Heart left ventricle (tissue), 13 donors: ENCODE data around the gene S100A7A.

Experiments used
- POLR2A ChIP-seq, 2 donors: fragments of 450-650 bp; IDR thresholded peaks; one replicate each; pipeline ENCODE4 v1.6.1; 2017; ENCODE audit warnings: antibody characterized with exemption in 2 of 2, mild to moderate bottlenecking in 2 of 2, moderate library complexity in 2 of 2
- TF ChIP-seq, protein P1 (sequence below), 12 donors: fragments of 200-600 bp; sonication (generic) in 4 of 12; IDR thresholded peaks; one replicate each; pipeline versions ENCODE4 v1.5.0 to v1.8.0; 2018 to 2022; ENCODE audit warnings: antibody characterized with exemption in 12 of 12, mild to moderate bottlenecking in 5 of 12
- donor health status: ischemic (EF 13 %, LVEDD 7.1; RV severe dilation, severe dysfunction).
- donor health status: DM: no; HTN: yes; CAD: no.
- donor health status: DM: no; HTN: no; CAD: no.
- donor health status: ischemic (EF 25% LVEDD 6.9; RV normal size, moderate dysfunction).
- donor health status: ischemic (EF 25% LVEDD 5.7; RV mildly dilated, moderate dysfunction).
- donor health status: ischemic (EF 35%, LVEDD 5.7; RV mildly dilated, moderate dysfunction).
- donor health status: nonischemic (EF 11% LVEDD 7.7; RV severe dilation, severe dysfunction).
- donor health status: DM: yes; HTN: yes; CAD: no.
- donor health status: PGD.
- donor health status: ischemic (EF 29% LVEDD 5.4; RV normal size, mild dysfunction).
- donor health status: nonischemic (EF 23%, LVEDD 6.1; RV moderate dilation, normal function).

DNA sequence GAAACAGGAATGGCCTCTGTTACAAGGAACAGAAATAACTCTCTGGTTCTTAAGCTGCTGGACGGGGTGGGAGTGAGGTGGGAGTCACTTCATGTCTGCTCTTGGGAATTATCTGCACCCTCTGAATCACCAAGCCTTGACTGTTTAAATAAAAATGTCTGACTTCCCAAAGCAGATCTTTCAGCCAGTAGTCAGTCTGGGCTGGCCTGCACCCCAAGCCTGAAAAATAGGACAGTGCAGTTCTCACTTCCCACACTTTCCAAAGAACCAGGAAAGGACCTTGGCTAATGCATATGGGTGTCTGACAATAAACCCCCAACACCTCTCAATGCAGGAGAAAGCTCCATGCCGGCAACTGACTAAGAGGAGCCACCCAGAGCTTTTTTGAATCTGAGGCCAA, 43.3 kb downstream of the S100A7A start:
- TF ChIP-seq POLR2A (IDR thresholded peaks at IDR 0.05), result no peak
- TF ChIP-seq, protein P1, sequence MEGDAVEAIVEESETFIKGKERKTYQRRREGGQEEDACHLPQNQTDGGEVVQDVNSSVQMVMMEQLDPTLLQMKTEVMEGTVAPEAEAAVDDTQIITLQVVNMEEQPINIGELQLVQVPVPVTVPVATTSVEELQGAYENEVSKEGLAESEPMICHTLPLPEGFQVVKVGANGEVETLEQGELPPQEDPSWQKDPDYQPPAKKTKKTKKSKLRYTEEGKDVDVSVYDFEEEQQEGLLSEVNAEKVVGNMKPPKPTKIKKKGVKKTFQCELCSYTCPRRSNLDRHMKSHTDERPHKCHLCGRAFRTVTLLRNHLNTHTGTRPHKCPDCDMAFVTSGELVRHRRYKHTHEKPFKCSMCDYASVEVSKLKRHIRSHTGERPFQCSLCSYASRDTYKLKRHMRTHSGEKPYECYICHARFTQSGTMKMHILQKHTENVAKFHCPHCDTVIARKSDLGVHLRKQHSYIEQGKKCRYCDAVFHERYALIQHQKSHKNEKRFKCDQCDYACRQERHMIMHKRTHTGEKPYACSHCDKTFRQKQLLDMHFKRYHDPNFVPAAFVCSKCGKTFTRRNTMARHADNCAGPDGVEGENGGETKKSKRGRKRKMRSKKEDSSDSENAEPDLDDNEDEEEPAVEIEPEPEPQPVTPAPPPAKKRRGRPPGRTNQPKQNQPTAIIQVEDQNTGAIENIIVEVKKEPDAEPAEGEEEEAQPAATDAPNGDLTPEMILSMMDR (IDR thresholded peaks at IDR 0.05), result no peak
